HEK293 (cell line): Measurements from ENCODE around the gene JAM3.

ENCODE experiments used
- MEIS1 ChIP-seq: sonication (generic); formaldehyde crosslinking; IDR thresholded peaks from 2 replicates; pipeline ENCODE4 v1.8.1; 2022; ENCODE audit warnings: missing genetic modification reagents, mild to moderate bottlenecking, borderline replicate concordance
- ZIC2 ChIP-seq: fragments of 450-650 bp; formaldehyde crosslinking; IDR thresholded peaks from 2 replicates; pipeline ENCODE4 v1.5.1; 2016; ENCODE audit warnings: missing biosample characterization, missing genetic modification characterization
- ZNF114 ChIP-seq: fragments of 450-650 bp; formaldehyde crosslinking; IDR thresholded peaks from 2 replicates; pipeline ENCODE4 v1.5.0; 2017; ENCODE audit warnings: missing biosample characterization, missing genetic modification characterization
- ZNF24 ChIP-seq: fragments of 450-650 bp; formaldehyde crosslinking; IDR thresholded peaks from 2 replicates; pipeline ENCODE4 v1.5.1; 2016; ENCODE audit warnings: missing biosample characterization, missing genetic modification characterization
- ZNF311 ChIP-seq: fragments of 450-650 bp; formaldehyde crosslinking; IDR thresholded peaks from 2 replicates; pipeline ENCODE4 v1.5.1; 2017; ENCODE audit warnings: missing biosample characterization, missing genetic modification characterization, borderline replicate concordance
- ZNF707 ChIP-seq: fragments of 450-650 bp; formaldehyde crosslinking; IDR thresholded peaks from 2 replicates; pipeline ENCODE4 v1.5.1; 2016; ENCODE audit warnings: missing biosample characterization, missing genetic modification characterization
- TF ChIP-seq, protein P1 (sequence below): fragments of 450-650 bp; formaldehyde crosslinking; IDR thresholded peaks from 2 replicates; pipeline ENCODE4 v1.5.1; 2016; ENCODE audit warnings: missing biosample characterization, missing genetic modification characterization
- TF ChIP-seq, protein P2 (sequence below): fragments of 450-650 bp; formaldehyde crosslinking; IDR thresholded peaks from 2 replicates; pipeline ENCODE4 v1.5.1; 2016; ENCODE audit warnings: missing biosample characterization, missing genetic modification characterization, borderline replicate concordance
- TF ChIP-seq, protein P3 (sequence below): fragments of 450-650 bp; formaldehyde crosslinking; IDR thresholded peaks from 2 replicates; pipeline ENCODE4 v1.5.1; 2016; ENCODE audit warnings: missing biosample characterization, missing genetic modification characterization

DNA sequence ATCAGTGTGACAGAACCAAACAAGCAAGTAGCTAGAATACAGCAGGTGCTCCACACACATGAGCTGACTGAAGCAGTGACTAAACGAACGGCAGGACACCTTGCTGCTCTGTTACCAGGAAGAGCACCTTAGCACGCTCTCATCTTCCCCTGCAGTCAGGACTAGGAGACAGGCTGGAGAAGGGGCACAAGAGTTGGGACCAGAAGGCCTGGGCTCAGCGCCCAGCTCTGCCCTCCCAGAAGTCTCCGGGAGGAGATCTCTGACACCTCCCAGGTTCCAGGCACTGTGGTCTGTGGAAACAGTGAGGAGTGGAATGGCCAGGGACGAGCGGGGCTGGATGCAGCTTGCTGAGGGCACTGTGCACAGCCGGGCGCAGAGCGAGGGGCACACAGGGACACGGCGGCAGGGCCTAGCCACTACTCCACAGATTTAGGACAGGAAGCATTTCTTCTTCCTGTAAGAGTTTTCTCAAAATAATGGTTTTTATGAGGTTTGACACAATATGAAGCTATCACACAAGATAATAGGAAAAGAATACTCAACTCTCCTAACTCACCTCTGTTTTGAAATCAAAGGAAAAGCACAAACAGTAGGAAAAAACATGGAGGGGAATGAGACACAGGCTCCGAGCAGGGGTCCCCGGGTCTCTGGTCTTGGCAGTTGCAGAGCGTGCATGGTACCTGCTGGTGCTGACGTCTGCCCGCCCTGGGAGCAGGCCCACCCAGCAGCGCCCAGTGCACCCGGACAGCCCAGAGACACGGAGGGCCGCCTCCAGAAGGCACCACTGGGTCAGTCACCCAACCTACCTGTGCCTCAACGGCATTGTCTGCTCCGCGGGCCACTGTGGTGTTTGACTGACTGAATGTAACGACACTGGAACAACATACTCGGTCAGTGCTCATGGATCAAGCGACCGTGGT lies 87.3 kb downstream of the JAM3 start:
- TF ChIP-seq, protein P1, sequence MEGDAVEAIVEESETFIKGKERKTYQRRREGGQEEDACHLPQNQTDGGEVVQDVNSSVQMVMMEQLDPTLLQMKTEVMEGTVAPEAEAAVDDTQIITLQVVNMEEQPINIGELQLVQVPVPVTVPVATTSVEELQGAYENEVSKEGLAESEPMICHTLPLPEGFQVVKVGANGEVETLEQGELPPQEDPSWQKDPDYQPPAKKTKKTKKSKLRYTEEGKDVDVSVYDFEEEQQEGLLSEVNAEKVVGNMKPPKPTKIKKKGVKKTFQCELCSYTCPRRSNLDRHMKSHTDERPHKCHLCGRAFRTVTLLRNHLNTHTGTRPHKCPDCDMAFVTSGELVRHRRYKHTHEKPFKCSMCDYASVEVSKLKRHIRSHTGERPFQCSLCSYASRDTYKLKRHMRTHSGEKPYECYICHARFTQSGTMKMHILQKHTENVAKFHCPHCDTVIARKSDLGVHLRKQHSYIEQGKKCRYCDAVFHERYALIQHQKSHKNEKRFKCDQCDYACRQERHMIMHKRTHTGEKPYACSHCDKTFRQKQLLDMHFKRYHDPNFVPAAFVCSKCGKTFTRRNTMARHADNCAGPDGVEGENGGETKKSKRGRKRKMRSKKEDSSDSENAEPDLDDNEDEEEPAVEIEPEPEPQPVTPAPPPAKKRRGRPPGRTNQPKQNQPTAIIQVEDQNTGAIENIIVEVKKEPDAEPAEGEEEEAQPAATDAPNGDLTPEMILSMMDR = no peak
- TF ChIP-seq ZNF707 (tag by site-specific recombination) (no peak), ZNF24 (no peak), ZNF114 (tag by site-specific recombination) (no peak), ZIC2 (tag by site-specific recombination) (no peak), ZNF311 (no peak), MEIS1 (no peak)
- TF ChIP-seq, protein P2, sequence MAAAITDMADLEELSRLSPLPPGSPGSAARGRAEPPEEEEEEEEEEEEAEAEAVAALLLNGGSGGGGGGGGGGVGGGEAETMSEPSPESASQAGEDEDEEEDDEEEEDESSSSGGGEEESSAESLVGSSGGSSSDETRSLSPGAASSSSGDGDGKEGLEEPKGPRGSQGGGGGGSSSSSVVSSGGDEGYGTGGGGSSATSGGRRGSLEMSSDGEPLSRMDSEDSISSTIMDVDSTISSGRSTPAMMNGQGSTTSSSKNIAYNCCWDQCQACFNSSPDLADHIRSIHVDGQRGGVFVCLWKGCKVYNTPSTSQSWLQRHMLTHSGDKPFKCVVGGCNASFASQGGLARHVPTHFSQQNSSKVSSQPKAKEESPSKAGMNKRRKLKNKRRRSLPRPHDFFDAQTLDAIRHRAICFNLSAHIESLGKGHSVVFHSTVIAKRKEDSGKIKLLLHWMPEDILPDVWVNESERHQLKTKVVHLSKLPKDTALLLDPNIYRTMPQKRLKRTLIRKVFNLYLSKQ (tag by site-specific recombination) = no peak
- TF ChIP-seq, protein P3, sequence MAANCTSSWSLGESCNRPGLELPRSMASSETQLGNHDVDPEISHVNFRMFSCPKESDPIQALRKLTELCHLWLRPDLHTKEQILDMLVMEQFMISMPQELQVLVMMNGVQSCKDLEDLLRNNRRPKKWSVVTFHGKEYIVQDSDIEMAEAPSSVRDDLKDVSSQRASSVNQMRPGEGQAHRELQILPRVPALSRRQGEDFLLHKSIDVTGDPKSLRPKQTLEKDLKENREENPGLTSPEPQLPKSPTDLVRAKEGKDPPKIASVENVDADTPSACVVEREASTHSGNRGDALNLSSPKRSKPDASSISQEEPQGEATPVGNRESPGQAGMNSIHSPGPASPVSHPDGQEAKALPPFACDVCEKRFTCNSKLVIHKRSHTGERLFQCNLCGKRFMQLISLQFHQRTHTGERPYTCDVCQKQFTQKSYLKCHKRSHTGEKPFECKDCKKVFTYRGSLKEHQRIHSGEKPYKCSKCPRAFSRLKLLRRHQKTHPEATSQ (tag by site-specific recombination) = no peak
